Stimulated activated CD4-positive, alpha-beta T cell treated with anti-CD3 and anti-CD28 coated beads, Interleukin-15, amount 100 ng/mL, for 1 hour (primary cell): ENCODE data around the gene DAZAP2.
"Not testable (repeated sequence)": the region's sequence is repeated elsewhere in the genome, so short reads cannot be mapped to it uniquely, and the experiment has no call there.

ENCODE experiments used
- DNase-seq, 2 donors: peaks; one replicate each; pipeline ENCODE4 v3.0.0-alpha.2; 2020; ENCODE audit warnings: low read depth in 1 of 2, low spot score in 1 of 2

The DAZAP2 gene

DNA sequence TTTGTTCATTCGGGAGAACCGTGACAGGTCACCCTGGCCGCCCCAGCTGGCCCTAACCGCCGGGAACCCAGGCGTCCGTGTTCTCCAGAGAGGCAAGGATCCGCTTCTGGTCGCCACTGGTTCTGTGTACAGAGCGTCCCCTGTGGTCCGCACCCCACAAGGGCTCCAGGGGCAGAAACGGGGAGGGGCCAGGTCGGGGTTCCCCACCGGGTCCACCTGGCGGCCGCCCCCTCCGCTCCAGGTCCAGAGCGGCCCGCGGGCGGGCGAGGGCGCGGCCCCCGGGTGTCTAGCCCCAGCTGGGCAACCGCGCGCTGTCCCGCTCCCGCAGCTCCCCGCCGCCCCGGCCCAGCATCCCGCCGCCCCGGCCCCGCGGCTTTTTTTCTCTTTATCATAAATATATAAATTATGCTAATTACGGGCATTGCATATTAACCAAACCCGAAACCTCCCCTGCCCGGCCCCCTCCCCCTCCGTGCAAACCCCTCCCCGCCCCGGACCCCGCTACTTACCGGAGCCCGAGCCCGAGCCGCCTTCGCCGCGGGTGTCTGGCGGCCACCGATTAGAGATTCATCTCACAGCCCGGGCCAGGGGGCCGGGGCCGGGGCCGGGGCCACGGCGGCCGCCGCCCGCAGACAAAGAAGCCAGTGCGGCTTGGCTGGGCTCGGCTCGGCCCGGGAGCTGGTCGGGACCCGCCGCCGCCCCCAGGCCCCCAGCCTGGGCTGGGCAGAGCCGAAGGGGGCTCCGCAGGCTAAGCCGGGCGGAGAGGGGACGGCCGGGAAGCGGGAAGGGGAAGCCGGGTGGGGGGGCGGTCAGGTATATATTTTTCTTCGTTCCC, 21.3 kb upstream of the DAZAP2 start:
- peak; percentile 21 to 28 for DNase-seq

DNA sequence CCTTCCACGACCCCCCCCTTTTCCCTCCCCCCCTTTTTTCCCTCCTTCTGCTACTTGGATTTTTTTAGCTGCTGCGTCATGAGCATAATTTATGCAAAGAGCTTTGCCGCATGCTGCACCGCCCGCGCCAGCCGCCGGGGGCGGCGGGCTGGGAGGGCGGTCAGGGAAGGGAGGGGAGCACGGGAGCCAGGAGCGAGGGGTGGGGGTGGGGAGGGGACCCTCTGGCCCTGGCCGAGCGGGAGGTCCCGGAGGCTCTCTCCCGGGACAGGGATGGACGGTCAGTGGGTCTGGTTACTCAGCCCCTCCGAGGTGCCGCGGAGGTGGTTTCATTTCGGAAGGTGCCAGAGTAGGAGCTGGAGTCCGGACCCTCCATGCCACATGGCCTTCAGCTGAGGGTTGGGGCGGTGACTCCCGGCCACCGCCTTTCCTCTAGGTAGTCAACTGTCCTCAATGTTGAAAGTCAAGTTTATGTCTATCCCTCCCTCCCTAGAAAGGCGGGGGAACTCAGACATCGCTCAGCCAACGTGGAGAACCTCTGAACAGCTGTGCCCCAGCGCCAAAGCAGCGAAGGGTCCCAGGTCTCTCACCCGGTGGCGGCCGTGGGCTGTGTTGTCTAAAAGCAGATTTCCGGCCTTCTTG, 20.5 kb upstream of the DAZAP2 start, which contains the start of gene POU6F1:
POU6F1 (minus strand) TSS at position 95 of the 639 bp plus-strand sequence. CDS start 11,226 bp downstream, outside the sequence.
- peak; percentile 44 to 53 for DNase-seq

DNA sequence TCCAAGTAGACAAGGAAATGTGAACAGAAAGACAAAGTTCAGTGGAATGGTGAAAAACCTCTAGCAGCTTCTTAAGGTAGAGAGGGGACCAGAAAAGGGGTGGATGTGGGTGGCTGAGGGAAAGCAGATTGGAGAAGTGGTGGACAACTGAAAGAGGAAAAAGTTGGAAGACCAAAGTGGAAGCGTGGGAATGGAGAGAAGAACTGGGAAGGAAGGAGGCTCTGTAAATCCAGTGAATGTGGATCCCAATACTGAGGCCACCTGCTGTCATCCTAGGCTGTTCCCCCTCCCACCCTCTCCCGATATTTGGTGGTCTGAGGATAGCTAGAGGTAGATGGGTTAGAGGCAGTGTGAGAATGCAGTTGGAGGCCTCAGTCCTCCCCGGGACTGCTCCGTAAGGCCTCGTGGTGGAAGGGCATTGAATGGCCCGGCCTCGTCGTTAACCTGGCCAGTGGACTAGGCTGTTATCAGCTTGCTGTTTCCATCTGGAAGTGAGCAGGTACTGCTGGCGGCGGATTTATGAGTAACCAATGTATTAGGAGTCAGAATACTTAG, 19.9 kb upstream of the DAZAP2 start:
- DNase-seq, result no peak

DNA sequence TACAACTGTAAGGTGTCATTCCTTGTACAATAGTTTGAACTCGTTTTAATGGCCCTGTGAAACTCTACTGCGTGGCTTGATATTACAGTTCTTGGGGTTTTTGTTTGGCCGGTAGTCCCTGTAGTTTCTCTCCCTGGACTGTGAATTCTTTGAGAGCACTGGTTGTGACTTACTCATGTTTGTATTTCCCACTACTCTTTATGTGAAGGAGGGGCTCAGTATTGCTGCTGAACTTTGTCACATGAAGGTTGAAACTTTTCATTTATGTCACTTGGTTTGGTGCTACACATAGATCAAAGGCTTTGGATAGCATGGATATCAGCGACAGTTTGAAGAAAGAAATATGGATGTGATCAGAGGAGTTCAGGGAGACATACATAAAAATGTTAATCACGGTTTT, 19.3 kb upstream of the DAZAP2 start:
- no peak for DNase-seq

DNA sequence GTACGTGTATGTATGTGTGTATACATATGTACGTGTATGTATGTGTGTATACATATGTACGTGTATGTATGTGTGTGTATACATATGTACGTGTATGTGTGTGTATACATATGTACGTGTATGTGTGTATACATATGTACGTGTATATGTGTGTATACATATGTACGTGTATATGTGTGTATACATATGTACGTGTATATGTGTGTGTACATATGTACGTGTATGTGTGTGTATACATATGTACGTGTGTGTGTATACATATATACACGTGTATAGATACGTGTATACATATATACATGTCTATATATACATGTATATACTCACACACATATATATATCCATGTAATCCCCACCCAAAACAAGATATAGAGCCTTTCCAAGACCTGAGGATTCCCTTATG, 18.8 kb upstream of the DAZAP2 start:
- DNase-seq, result not testable (repeated sequence)

DNA sequence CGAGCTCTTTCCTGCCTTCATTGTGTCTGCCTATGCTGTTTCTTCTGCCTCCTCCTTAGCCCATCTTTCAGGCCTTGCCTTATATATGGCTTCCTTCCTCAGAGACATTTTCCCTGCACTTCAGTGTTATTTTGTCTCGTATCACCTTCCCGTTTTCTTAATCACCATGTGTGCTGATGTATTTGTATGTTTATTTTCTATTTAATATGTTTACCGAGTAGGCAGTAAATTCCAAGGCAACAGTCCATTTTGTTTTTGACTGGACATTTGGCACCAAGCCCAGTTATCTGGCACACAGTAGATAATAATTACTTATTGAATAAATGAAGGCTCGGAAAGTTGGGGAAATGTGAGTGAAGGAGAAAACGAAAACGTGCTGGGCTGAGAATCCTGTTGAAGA, 16.2 kb upstream of the DAZAP2 start:
- no peak for DNase-seq

DNA sequence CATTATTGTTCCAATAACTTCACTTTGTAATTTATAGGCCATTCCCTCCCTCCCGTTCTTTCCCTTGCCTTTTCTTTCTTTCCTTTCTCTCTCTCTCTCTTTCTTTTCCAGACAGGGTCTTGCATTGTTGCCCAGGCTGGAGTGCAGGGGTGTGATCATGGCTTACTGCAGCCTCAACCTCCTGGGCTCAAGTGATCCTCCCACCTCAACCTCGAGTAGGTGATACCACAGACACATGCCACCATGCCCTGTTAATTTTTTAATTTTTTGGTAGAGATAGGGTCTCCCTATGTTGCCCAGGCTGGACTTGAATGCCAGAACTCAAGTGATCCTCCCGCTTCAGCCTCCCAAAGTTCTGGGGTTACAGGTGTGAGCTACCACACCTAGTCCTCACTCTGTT, 14.0 kb upstream of the DAZAP2 start:
- no peak for DNase-seq

DNA sequence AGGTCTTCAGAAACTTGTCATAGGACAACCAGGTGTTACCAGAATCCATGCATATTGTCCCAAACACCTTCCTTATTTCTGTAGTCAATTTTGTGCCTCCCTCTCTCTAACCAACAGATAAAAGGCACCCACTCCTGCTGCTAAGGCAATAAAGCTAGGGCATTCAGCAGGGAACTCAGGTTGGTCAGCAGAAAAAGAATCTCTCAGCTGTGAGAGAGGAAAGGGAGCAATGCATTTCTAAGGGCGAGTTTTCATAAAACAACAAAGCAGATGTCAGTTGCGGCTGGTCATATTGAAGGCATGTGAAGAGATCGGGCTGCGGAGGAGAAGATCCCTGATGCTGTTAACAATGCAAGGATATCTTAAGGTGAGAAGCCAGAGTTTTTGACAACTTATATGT, 13.4 kb upstream of the DAZAP2 start:
- DNase-seq, result no peak

DNA sequence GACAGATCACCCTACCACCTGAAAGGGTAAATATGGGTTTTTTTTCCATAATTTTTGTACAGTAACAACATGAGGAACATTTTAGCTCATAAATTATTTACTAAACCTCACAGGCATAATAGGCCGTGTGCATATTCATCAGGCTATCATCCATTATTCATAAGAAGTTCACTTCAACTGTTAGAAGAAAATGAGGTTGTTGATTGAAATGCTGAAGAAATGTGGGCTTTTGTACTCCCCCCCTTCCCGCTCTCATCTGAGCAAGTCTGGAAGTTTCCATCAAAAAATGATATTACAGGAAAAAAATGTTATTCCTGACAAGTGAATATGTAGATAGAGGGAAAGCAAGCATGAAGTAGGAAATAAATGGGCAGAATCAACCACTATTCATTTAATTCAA, 12.9 kb upstream of the DAZAP2 start:
- no peak for DNase-seq

DNA sequence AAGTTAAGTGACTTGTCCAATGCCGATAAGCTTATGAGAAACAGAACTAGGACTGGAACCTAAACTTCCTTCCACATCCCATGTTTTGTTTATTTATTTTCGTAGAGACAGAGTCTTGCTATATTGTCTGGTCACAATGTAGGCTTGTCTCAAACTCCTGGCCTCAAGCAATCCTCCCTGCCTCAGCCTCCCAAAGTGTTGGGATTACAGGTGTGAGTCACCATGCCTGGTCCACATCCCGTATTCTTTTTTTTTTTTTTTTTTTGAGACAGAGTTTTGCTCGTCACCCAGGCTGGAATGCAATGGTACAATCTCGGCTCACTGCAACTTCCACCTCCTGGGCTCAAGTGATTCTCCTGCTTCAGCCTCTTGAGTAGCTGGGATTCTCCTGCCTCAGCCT, 11.5 kb upstream of the DAZAP2 start:
- not testable (repeated sequence) for DNase-seq

DNA sequence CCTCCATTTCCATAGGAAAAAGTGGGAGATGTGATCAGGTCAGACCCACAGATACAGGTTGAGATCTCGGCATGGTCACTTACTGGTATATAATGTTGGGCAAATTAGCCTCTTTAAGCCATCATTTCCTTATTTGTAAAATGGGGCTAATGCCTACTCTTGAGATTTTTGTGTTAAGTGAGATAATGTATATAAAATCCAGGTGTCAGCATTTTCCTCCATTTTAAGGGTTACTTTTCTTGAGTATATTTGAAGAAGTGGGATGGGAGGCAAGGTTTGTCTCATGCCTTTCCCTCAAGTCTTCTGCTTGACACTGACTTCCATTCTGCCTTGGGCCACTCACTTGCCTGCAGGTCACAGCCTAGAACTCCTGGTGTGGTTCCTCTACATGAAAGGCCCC, 10.7 kb upstream of the DAZAP2 start:
- DNase-seq, result no peak

DNA sequence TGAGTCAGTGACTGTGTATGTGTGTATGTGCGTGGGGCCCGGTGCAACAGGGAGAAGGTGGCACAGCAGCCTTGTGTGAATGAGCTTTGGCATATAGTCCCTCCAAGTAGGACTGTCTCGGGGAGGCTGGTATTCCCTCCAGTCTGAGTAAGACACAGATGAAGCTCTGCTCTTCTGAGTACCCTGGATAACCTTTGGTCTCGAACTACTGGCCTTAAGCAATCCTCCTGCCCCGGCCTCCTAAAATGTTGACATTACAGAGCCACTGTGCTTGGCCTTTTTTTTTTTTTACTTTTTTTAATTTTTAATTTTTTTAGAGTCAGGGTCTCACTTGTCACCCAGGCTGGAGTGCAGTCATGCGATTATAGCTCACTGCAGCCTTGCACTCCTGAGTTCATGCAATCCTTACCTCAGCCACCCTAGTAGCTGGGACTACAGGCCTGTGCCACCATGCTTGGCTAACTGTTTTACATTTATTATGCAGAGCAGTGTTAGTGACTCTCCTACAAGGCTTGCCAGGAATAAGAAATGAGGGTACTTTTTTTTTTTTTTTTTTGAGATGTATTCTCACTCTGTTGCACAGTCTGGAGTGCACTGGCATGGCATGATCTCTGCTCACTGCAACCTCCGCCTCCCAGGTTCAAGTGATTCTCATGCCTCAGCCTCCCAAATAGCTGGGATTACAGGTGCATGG, 9.4 kb upstream of the DAZAP2 start:
- no peak for DNase-seq

DNA sequence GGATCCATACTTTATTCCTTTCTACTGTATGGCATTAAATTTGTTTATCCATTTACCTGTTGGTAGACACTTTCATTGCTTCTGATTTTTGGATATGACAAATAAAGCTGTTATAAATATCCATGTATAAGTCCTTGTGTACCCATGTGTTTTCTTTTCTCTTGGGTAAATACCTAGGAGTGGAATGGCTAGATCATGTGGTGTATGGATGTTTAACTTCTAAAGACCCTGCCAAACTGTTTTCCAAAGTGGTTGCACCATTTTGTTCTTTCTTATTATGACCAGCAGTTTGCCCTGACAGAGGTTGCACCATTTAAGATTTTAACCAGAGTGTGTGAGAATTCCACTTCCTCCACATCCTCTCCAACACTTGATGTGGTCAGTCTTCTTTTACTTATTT, 6.0 kb upstream of the DAZAP2 start:
- DNase-seq, result no peak

DNA sequence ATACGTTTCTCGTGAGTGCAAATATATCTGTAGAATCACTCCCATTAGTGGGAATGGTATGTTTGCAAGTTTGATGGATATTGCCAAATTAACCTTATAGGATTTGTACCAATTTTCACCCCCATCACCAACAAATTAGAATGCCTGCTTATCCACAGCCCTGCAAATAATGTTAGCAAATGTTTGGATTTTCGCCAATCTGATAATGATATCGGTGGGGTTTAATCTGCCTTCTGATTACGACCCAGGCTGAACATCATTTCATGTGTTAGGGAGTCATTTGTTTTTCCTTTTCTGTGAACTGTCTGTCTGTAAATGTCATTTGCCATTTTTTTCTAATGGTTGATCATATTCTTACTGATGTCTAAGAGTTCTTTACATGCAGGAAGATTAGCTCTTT, 4.1 kb upstream of the DAZAP2 start:
- no peak for DNase-seq

DNA sequence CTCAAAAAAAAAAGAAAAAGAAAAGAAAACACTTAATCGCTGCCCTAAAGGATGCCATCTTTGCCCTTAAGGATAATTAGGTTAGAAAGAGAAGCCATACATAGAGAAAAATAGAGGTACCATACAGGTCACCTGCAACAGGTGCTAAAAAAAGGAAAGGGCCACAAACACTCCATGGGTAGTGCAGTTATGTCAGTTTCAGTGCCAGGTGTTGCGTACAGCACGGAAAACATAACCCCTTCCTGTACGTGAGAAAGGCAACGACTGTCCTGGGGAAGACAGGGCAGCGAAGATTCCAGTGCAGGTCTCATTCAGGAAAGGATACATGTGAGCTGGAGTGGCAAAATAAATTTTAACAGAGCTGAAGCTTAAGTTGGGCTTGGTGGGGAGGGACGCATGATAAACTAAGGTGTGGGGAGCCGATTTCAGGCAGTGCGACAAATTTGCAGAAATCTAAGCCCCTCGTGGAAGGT, 553 bp upstream of the DAZAP2 start:
- DNase-seq, result no peak

DNA sequence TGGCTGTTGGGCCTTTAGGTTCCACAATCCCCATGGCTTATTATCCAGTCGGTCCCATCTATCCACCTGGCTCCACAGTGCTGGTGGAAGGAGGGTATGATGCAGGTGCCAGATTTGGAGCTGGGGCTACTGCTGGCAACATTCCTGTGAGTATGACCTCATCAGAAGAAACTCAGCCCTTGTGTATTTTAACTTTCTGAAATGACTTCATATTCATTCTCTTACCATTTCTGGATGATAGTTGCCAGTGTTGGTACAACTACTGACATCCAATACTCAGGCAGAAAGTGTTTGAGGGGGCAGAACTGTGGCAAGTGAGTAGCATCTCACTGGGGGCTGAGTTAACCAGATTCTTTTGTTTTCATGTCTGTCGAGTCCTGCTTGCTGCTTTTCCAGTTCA, 2.3 kb downstream of the DAZAP2 start:
- DNase-seq, result no peak

DNA sequence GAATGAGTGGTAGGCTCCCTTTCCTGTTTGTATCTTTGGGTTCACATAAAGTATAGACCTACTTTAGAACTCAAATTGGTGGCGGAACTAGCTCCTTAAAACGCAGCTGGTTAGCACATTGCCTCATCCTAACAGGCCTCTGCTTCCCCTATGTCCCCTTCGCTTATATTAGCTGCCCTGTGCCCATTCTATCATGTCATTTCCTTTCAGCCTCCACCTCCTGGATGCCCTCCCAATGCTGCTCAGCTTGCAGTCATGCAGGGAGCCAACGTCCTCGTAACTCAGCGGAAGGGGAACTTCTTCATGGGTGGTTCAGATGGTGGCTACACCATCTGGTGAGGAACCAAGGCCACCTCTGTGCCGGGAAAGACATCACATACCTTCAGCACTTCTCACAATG, 3.5 kb downstream of the DAZAP2 start:
- no peak for DNase-seq

DNA sequence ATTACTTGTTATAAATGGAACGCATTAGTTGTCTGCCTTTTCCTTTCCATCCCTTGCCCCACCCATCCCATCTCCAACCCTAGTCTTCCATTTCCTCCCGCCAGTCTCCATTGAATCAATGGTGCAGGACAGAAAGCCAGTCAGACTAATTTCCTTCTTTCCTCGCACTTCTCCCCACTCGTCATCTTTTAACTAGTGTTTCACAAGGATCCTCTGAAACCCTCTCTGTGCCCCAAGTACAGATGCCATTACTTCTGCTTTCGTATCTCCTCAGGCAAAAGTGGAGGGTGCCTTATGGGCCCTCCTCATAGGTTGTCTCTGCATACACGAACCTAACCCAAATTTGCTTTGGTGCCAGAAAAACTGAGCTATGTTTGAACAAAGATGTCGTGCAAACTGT, 4.2 kb downstream of the DAZAP2 start:
- no peak for DNase-seq

DNA sequence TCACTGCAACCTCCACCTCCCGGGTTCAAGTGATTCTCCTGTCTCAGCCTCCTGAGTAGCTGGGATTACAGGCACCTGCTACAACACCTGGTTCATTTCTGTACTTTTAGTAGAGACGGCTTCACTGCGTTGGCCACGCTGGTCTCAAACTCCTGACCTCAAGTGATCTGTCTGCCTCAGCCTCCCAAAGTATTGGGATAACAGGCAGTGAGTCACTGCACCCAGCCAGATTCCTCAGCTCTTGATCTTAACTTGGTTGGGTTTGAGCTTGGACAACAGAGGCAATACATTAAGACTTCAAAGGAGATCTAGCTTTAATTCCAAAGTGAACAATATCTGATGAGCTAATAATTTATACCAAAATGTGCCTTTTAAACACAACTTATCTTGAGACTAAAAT, 5.6 kb downstream of the DAZAP2 start:
- DNase-seq, result no peak

DNA sequence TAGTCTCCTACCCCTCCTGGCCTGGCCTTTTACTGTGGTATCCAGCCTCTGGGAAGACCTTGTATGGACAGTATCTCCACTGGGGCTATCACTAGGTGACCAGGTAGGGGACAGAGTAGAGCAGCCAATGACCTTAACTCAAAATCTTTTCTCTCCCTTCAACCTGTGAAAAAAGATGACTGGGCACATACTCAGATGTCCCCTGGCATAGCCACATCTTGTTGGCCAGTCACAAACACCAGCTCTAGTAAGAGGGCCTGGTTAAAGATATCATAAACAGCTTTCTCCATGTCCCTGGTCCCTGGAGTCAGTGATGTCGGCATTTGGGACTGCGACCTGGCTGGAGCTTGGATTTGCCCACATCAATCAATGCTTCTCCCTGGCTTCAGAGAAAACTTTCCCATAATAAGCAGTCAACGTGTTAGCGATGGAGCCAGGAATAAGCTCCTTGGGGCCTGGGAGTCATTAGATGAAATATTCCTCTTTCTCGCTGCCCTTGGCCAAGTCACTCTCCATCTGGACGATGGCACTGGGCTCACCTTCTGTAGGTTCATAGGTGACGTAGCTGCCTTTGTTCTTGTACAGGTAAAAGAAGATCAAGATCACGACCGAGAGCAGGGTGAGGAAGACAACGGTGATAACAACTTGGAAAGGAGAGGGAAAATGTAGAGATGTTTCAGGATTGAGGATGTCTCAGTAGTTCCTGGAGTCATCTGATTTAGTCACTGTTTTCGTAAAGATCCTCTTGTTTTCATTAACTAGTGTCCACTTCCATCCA, 7.0 kb downstream of the DAZAP2 start:
- DNase-seq, result no peak
